HG03442 (cell line): Measurements from ENCODE around the gene TAS2R42.

ENCODE experiments used
- ATAC-seq: cut with Tn5 transposase; IDR thresholded peaks from one replicate; pipeline ENCODE4 v1.9.1; 2021; ENCODE audit warnings: mild to moderate bottlenecking, moderate library complexity; ENCODE audit not compliant: unreplicated experiment

The TAS2R42 gene

GRCh38 chr12:11147420-11147819, 39.3 kb downstream of the TAS2R42 start:
- no peak for ATAC-seq

- ATAC-seq = no peak
Measured at GRCh38 chr12:11144297-11144696, 42.4 kb downstream of the TAS2R42 start.

- ATAC-seq = no peak
Measured at GRCh38 chr12:11143352-11143751, 43.4 kb downstream of the TAS2R42 start.

GRCh38 chr12:11136075-11136474, 50.7 kb downstream of the TAS2R42 start:
- ATAC-seq = no peak
